ENCODE measurements around the gene TTBK1.
"Not testable (repeated sequence)": the region's sequence is repeated elsewhere in the genome, so short reads cannot be mapped to it uniquely, and the experiment has no call there.

TTBK1 gene

GRCh38 chr6:43299338-43300293, 56.3 kb downstream of the TTBK1 start:
- ChIA-PET CTCF (interaction anchor here (0.9 to 1.5 kb wide), 5 partner anchors 12 to 70 kb away, joined by 3 to 5 read pairs (median 4); partner anchors contain the start of gene DNPH1), POLR2A (no interaction called here)
- DNase-seq (ENCODE audit: extremely low spot score) = peak; percentile 12
- TF ChIP-seq CTCF (IDR thresholded peaks at IDR 0.05; ENCODE audit: control extremely low read depth, extremely low read depth, low read depth, missing control alignments) = no peak

GRCh38 chr6:43301081-43301870, 58.0 kb downstream of the TTBK1 start:
- ChIA-PET CTCF (interaction anchor here (2.3 kb wide), 1 partner anchor 205 kb away, joined by 6 read pairs; no protein-coding TSS in a partner anchor), POLR2A (no interaction called here)
- TF ChIP-seq CTCF (IDR thresholded peaks at IDR 0.05; ENCODE audit: control extremely low read depth, extremely low read depth, low read depth, missing control alignments) = no peak
- peak; percentile 10 for DNase-seq (ENCODE audit: extremely low spot score)

GRCh38 chr6:43302126-43302525, 58.8 kb downstream of the TTBK1 start:
- CTCF ChIA-PET = interaction anchor here (2.3 kb wide), 1 partner anchor 204 kb away, joined by 6 read pairs; no protein-coding TSS in a partner anchor
- DNase-seq (ENCODE audit: extremely low spot score) = peak; percentile 3
- POLR2A ChIA-PET = no interaction called here
- TF ChIP-seq CTCF (IDR thresholded peaks at IDR 0.05; ENCODE audit: control extremely low read depth, extremely low read depth, low read depth, missing control alignments) = no peak

GRCh38 chr6:43303006-43303405, 59.7 kb downstream of the TTBK1 start:
- DNase-seq (ENCODE audit: extremely low spot score) = peak; percentile 4
- CTCF ChIA-PET = interaction anchor here (1.5 to 2.3 kb wide), 3 partner anchors 11 to 203 kb away, joined by 4 to 6 read pairs (median 4); no protein-coding TSS in a partner anchor
- POLR2A ChIA-PET = not testable (repeated sequence)

- CTCF ChIA-PET = interaction anchor here (1.5 to 2.3 kb wide), 3 partner anchors 10 to 202 kb away, joined by 4 to 6 read pairs (median 4); no protein-coding TSS in a partner anchor
- DNase-seq (ENCODE audit: extremely low spot score) = no peak
- POLR2A ChIA-PET = no interaction called here
- no peak for TF ChIP-seq CTCF (IDR thresholded peaks at IDR 0.05; ENCODE audit: control extremely low read depth, extremely low read depth, low read depth, missing control alignments)
These were observed 60.6 kb downstream of the TTBK1 start for GRCh38 chr6:43303751-43304331.

- CTCF ChIA-PET = interaction anchor here (1.5 kb wide), 1 partner anchor 16 kb away, joined by 3 read pairs; no protein-coding TSS in a partner anchor
These were observed 61.1 kb downstream of the TTBK1 start for GRCh38 chr6:43304361-43304760.

More at GRCh38 chr6:43304361-43304760, 61.1 kb downstream of the TTBK1 start:
- no peak for TF ChIP-seq CTCF (IDR thresholded peaks at IDR 0.05; ENCODE audit: control extremely low read depth, extremely low read depth, low read depth, missing control alignments)
- no peak for DNase-seq (ENCODE audit: extremely low spot score)
- POLR2A ChIA-PET = no interaction called here
